Keratinocyte (primary cell): Measurements from ENCODE around the gene CHIA. TPM values are rescaled to one million over a fixed set of nuclear protein-coding genes. Genes with fewer than 3 reads are reported as not detected.

ENCODE experiments used
- DNase-seq: peaks from one replicate; pipeline ENCODE4 v3.0.0-alpha.2; 2011; ENCODE audit warnings: low read depth, missing footprints, low spot score
- FAIRE-seq: peaks from 2 replicates; lab custom pipeline; 2011; peaks lifted over from hg19 to GRCh38; lab: Jason Lieb, UNC
- H2AFZ ChIP-seq: 2 replicates; pipeline ENCODE4 v1.6.0; 2012; ENCODE audit warnings: low read length, control low read depth, inconsistent platforms; ENCODE audit not compliant: control insufficient read depth
- H3K27ac ChIP-seq: 2 replicates; pipeline ENCODE4 v1.5.1; 2011; ENCODE audit warnings: low read length; ENCODE audit not compliant: control insufficient read depth, insufficient read depth
- H3K27me3 ChIP-seq: 3 replicates; pipeline ENCODE4 v1.6.0; 2011; ENCODE audit warnings: low read length; ENCODE audit not compliant: control insufficient read depth, insufficient read depth; ENCODE audit errors: extremely low read depth
- H3K36me3 ChIP-seq, 2 experiments: 2 replicates in 1 of 2; 3 replicates in 1 of 2; pipeline ENCODE4 v1.5.1; 2011; ENCODE audit warnings: low read length in 2 of 2, mild to moderate bottlenecking in 1 of 2; ENCODE audit not compliant: control insufficient read depth in 2 of 2, insufficient read depth in 2 of 2; ENCODE audit errors: extremely low read depth in 1 of 2
- H3K4me1 ChIP-seq: 3 replicates; pipeline ENCODE4 v1.5.1; 2011; ENCODE audit warnings: low read length; ENCODE audit not compliant: control insufficient read depth, insufficient read depth; ENCODE audit errors: extremely low read depth
- H3K4me2 ChIP-seq: 3 replicates; pipeline ENCODE4 v1.6.0; 2011; ENCODE audit warnings: low read depth, low read length; ENCODE audit not compliant: control insufficient read depth, insufficient read depth; ENCODE audit errors: extremely low read depth
- H3K4me3 ChIP-seq, 3 experiments: fragments of 200-600 bp in 1 of 3; sonication (generic) in 1 of 3; 2 replicates in 2 of 3; 3 replicates in 1 of 3; pipeline ENCODE4 v1.5.1; 2011 to 2016; ENCODE audit warnings: low read length in 3 of 3, mild to moderate bottlenecking in 3 of 3, control low read depth in 2 of 3, inconsistent platforms in 1 of 3, low read depth in 1 of 3, mixed read lengths in 1 of 3, mixed run types in 1 of 3, moderate library complexity in 1 of 3; ENCODE audit not compliant: control insufficient read depth in 2 of 3, insufficient read depth in 2 of 3; ENCODE audit errors: extremely low read depth in 1 of 3
- H3K79me2 ChIP-seq: 2 replicates; pipeline ENCODE4 v1.6.0; 2012; ENCODE audit warnings: low read length; ENCODE audit not compliant: control insufficient read depth, insufficient read depth
- H3K9ac ChIP-seq: 3 replicates; pipeline ENCODE4 v1.6.0; 2011; ENCODE audit warnings: low read length; ENCODE audit not compliant: control insufficient read depth, insufficient read depth; ENCODE audit errors: extremely low read depth
- H3K9me1 ChIP-seq: 3 replicates; pipeline ENCODE4 v1.6.0; 2011; ENCODE audit warnings: low read length; ENCODE audit not compliant: control insufficient read depth, insufficient read depth; ENCODE audit errors: extremely low read depth
- H3K9me3 ChIP-seq: 2 replicates; pipeline ENCODE4 v1.5.1; 2012; ENCODE audit warnings: low read depth, low read length; ENCODE audit not compliant: control insufficient read depth
- H4K20me1 ChIP-seq: 3 replicates; pipeline ENCODE4 v1.6.0; 2011; ENCODE audit warnings: low read length; ENCODE audit not compliant: control insufficient read depth, insufficient read depth; ENCODE audit errors: extremely low read depth
- CTCF ChIP-seq, 3 experiments: IDR thresholded peaks in 1 of 3; conservative IDR thresholded peaks in 1 of 3; optimal IDR thresholded peaks in 1 of 3; 2 replicates in 2 of 3; 3 replicates in 1 of 3; pipeline versions ENCODE3 to v1.5.1; 2011; ENCODE audit warnings: low read length in 3 of 3, mild to moderate bottlenecking in 3 of 3, moderate library complexity in 2 of 3, control low read depth in 1 of 3, inconsistent platforms in 1 of 3; ENCODE audit not compliant: insufficient read depth in 2 of 3; ENCODE audit errors: extremely low read depth in 1 of 3
- EZH2 ChIP-seq: IDR thresholded peaks from one replicate; pipeline ENCODE4 v1.6.1; 2012; ENCODE audit warnings: inconsistent platforms, mild to moderate bottlenecking, low read length, moderate library complexity
- dilution Hi-C: fragments of 300-500 bp; cut with MboI; formaldehyde crosslinking; loops from one replicate; pipeline ENCODE4 v1.7.0; 2020; ENCODE audit warnings: low sequenced_read_pairs; ENCODE audit not compliant: extremely low pct_ligation_motif_present
- polyA plus RNA-seq, 5 experiments: library from polyadenylated mRNA; depleted of rRNA in 3 of 5; stranded (reverse) in 3 of 5; stranded (forward) in 1 of 5; unstranded in 1 of 5; fragments of >200 nt; gene quantifications; 1 replicate in 1 of 5; 2 replicates in 3 of 5; 3 replicates in 1 of 5; pipeline versions ENCODE4 v1.2.1 to v1.2.3, GENCODE V29; 2011 to 2012; ENCODE audit warnings: missing spikeins in 2 of 5, low read depth in 1 of 5, low replicate concordance in 1 of 5

Gene CHIA
- polyA plus RNA-seq, 1 donor (not counting 4 experiments of a cell fraction or from before 2014, with no cell fraction given), result not detected

GRCh38 chr1:111275780-111276433, 14.7 kb upstream of the CHIA start:
- Histone ChIP-seq H4K20me1 (no peaks in the 10 kb centered on the region), H3K9me3 (no peaks in the 10 kb centered on the region), H3K27ac (no peak overlapping the region), H2AFZ (no peak overlapping the region), H3K36me3 (no peaks in the 10 kb centered on the region), H3K4me3 (no peak overlapping the region), H3K4me2 (no peak overlapping the region), H3K27me3 (peaks cover 14% of the 10 kb centered on the region), H3K79me2 (no peaks in the 10 kb centered on the region), H3K4me1 (no peaks in the 10 kb centered on the region), H3K9me1 (no peaks in the 10 kb centered on the region), H3K9ac (no peak overlapping the region)
- dilution Hi-C loops, result no loop called here
- no peak for TF ChIP-seq CTCF (optimal IDR thresholded peaks at IDR 0.05 in 1 of 3, IDR thresholded peaks at IDR 0.05 in 1 of 3, conservative IDR thresholded peaks at IDR 0.05 in 1 of 3; ENCODE audit: extremely low read depth in 1 of 3, insufficient read depth in 2 of 3, low read length in 3 of 3)
- TF ChIP-seq EZH2, result no peak
- FAIRE-seq (no peak), DNase-seq (no peak)

- H3K9ac ChIP-seq, result no peak overlapping the region
- H4K20me1 ChIP-seq, result no peaks in the 10 kb centered on the region
- no peak overlapping the region for H3K27ac ChIP-seq
- no peak for TF ChIP-seq EZH2
- no peak for TF ChIP-seq CTCF (optimal IDR thresholded peaks at IDR 0.05 in 1 of 3, IDR thresholded peaks at IDR 0.05 in 1 of 3, conservative IDR thresholded peaks at IDR 0.05 in 1 of 3; ENCODE audit: extremely low read depth in 1 of 3, insufficient read depth in 2 of 3, low read length in 3 of 3)
- FAIRE-seq (no peak), DNase-seq (no peak)
- H3K9me1 ChIP-seq, result no peaks in the 10 kb centered on the region
- no peaks in the 10 kb centered on the region for H3K36me3 ChIP-seq
- no peak overlapping the region for H3K4me2 ChIP-seq
- H3K9me3 ChIP-seq, result no peaks in the 10 kb centered on the region
- no peak overlapping the region for H2AFZ ChIP-seq
- no peak overlapping the region for H3K4me3 ChIP-seq
- no peaks in the 10 kb centered on the region for H3K27me3 ChIP-seq
- H3K79me2 ChIP-seq, result no peaks in the 10 kb centered on the region
- no peaks in the 10 kb centered on the region for H3K4me1 ChIP-seq
- dilution Hi-C loops, result no loop called here
Observed at GRCh38 chr1:111279144-111279543, 11.5 kb upstream of the CHIA start.
